ENCODE data around the gene PRPSAP1. TPM values are rescaled to one million over a fixed set of nuclear protein-coding genes. Genes with fewer than 3 reads are reported as not detected.
A peak's percentile ranks its signal among the peaks of the same experiment; 100 is the strongest.

The PRPSAP1 gene
- total and polyA plus RNA-seq, 2 experiments from 2014 or later: 59.5 to 80.4 TPM

GRCh38 chr17:76382351-76382802 lies 28.7 kb upstream of the PRPSAP1 start:
- H3K27ac ChIP-seq: no peak overlapping the region
- peak; percentile 75 to 77 for DNase-seq (ENCODE audit: low read depth in 1 of 2, low spot score in 1 of 2)
- TF ChIP-seq CTCF (IDR thresholded peaks at IDR 0.05; ENCODE audit: low read depth, low read length): no peak
- H3K9me3 ChIP-seq (ENCODE audit: low read depth): no peaks in the 10 kb centered on the region
- no peaks in the 10 kb centered on the region for H3K36me3 ChIP-seq
- H3K27me3 ChIP-seq: peaks cover 13% of the 10 kb centered on the region
- H3K4me3 ChIP-seq: peak overlapping the region; percentile 39
- peaks cover 3% of the 10 kb centered on the region for H3K4me1 ChIP-seq (ENCODE audit: low read depth)

- TF ChIP-seq CTCF (IDR thresholded peaks at IDR 0.05; ENCODE audit: low read depth, low read length): no peak
- peak in 1 of 2 donors; percentile 66 for DNase-seq (ENCODE audit: low read depth in 1 of 2, low spot score in 1 of 2)
- no peaks in the 10 kb centered on the region for H3K9me3 ChIP-seq (ENCODE audit: low read depth)
- H3K27ac ChIP-seq: no peak overlapping the region
- H3K36me3 ChIP-seq: no peaks in the 10 kb centered on the region
- peaks cover 13% of the 10 kb centered on the region for H3K27me3 ChIP-seq
- peaks cover 3% of the 10 kb centered on the region for H3K4me1 ChIP-seq (ENCODE audit: low read depth)
- H3K4me3 ChIP-seq: no peak overlapping the region
These were observed 28.1 kb upstream of the PRPSAP1 start for GRCh38 chr17:76381633-76382350.

- H3K4me3 ChIP-seq: no peak overlapping the region
- H3K27ac ChIP-seq: no peak overlapping the region
- no peaks in the 10 kb centered on the region for H3K36me3 ChIP-seq
- no peak for DNase-seq (ENCODE audit: low read depth in 1 of 2, low spot score in 1 of 2)
- H3K27me3 ChIP-seq: peaks cover 4% of the 10 kb centered on the region
- H3K4me1 ChIP-seq (ENCODE audit: low read depth): peaks cover 5% of the 10 kb centered on the region
- TF ChIP-seq CTCF (IDR thresholded peaks at IDR 0.05; ENCODE audit: low read depth, low read length): no peak
- no peaks in the 10 kb centered on the region for H3K9me3 ChIP-seq (ENCODE audit: low read depth)
These were observed 26.1 kb upstream of the PRPSAP1 start for GRCh38 chr17:76379646-76380376.

- Histone ChIP-seq H3K27me3 (no peaks in the 10 kb centered on the region), H3K27ac (no peak overlapping the region), H3K4me3 (no peak overlapping the region), H3K9me3 (ENCODE audit: low read depth) (no peaks in the 10 kb centered on the region), H3K36me3 (no peaks in the 10 kb centered on the region), H3K4me1 (ENCODE audit: low read depth) (peaks cover 8% of the 10 kb centered on the region)
- no peak for TF ChIP-seq CTCF (IDR thresholded peaks at IDR 0.05; ENCODE audit: low read depth, low read length)
- no peak for DNase-seq (ENCODE audit: low read depth in 1 of 2, low spot score in 1 of 2)
These were observed 25.5 kb upstream of the PRPSAP1 start for GRCh38 chr17:76379275-76379641.

GRCh38 chr17:76378548-76379274 lies 25.0 kb upstream of the PRPSAP1 start:
- no peak for DNase-seq (ENCODE audit: low read depth in 1 of 2, low spot score in 1 of 2)
- H3K9me3 ChIP-seq (ENCODE audit: low read depth): no peaks in the 10 kb centered on the region
- no peaks in the 10 kb centered on the region for H3K27me3 ChIP-seq
- TF ChIP-seq CTCF (IDR thresholded peaks at IDR 0.05; ENCODE audit: low read depth, low read length): no peak
- H3K36me3 ChIP-seq: no peaks in the 10 kb centered on the region
- H3K27ac ChIP-seq: no peak overlapping the region
- H3K4me1 ChIP-seq (ENCODE audit: low read depth): peaks cover 13% of the 10 kb centered on the region
- no peak overlapping the region for H3K4me3 ChIP-seq
